Measurements from ENCODE around the gene CIAPIN1.

GRCh38 chr16:57413301-57413730, 33.9 kb downstream of the CIAPIN1 start:
- TF ChIP-seq CTCF (IDR thresholded peaks at IDR 0.05) (no peak), ZFX (IDR thresholded peaks at IDR 0.05; ENCODE audit: borderline replicate concordance) (no peak)

Data from 22Rv1 (cell line).